SIG-M5 (cell line): ENCODE results near the gene ARL17B.
"Not testable (repeated sequence)": the region's sequence is repeated elsewhere in the genome, so short reads cannot be mapped to it uniquely, and the experiment has no call there.

Source experiments
- DNase-seq: peaks from one replicate; lab custom pipeline; 2025; lab: John Stamatoyannopoulos, UW

The ARL17B gene

DNA sequence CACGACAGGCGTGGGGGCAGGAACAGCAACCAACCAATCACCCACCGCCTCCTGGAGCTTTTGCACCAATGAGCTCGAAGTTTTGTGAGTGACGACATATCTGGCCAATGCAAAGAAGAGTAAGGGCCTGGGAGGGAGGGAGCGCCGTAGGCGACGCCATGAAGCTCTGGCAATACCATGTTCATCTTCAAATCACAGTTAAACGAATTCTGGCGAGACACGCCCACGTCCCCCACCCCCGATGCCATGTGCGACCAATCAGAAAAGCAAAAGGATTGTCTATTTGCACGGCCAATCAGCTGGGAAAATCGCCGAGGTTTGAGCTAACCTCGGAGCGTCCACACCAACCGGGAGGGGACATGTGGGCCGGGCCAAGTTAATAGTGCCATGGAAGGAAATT lies at the start of gene ARL17B:
ARL17B (minus strand) TSS at position 12 of the 400 bp plus-strand sequence. CDS start 3,369 bp downstream, outside the sequence.
- DNase-seq, result not testable (repeated sequence)

DNA sequence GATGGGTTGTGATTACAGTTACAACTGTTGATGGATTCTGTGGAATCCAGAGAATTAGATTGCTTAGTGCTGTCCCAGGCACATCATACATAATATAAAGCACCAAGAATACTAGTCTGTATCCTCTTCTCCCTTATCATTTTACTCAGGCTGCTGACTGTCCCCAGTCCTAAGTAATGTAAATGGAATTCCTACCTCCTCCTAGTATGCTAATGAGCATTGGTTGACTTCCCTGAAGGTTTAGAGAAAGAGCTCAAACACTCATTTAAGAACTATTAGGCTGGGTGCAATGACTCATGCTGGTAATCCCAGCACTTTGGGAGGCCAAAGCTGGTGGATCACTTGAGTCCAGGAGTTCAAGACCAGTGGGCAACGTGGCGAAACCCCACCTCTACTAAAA lies 48.3 kb upstream of the ARL17B start:
- not testable (repeated sequence) for DNase-seq

DNA sequence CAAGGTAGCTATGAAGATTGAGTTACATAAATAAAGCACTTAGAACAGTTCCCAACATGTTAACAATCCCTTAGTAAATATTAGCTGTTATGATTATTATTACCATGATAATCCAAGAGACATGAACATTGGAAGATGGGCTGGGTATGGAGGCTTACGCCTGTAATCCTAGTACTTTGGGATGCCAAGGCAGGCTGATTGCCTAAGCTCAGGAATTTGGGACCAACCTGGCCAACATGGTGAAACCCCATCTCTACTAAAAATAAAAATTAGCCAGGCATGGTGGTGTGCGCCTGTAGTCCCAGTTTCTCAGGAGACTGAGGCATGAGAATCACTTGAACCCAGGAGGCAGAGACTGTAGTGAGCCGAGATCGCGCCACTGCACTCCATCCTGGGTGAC lies 45.6 kb upstream of the ARL17B start:
- DNase-seq, result not testable (repeated sequence)

DNA sequence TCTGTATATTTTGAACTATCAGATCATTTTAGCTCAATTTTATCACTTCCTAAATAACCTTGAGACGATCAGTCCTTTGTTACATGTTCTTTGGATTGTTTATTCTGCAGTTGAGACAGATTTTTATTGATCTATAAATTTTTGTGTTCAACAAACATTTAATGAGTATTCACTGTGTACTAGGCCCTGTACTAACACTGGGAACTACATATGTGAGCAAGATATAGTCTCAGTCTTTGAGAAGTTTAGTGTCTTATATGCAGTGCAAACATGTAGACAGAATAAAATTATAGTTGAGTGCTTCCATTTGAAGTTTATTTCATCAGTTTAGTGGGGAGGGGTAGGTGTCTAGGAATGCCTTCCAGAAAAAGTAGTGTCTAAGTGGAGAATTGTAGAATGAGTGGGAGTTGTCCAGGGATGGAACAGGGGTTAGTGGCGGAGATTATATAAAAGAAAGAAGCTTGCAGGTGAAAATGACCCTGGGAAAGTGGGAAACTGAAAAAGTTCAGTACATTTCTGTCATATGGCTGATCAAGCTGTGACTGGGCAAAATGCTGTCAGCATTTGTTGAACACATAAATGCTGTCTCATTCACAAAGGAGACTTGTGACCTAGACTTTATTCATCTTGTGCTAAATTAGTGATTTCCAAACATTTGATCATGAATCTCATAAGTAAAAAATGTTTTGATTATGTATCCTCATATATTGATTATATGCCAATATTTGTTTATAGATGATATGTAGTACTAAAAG lies 39.6 kb upstream of the ARL17B start:
- DNase-seq, result not testable (repeated sequence)

DNA sequence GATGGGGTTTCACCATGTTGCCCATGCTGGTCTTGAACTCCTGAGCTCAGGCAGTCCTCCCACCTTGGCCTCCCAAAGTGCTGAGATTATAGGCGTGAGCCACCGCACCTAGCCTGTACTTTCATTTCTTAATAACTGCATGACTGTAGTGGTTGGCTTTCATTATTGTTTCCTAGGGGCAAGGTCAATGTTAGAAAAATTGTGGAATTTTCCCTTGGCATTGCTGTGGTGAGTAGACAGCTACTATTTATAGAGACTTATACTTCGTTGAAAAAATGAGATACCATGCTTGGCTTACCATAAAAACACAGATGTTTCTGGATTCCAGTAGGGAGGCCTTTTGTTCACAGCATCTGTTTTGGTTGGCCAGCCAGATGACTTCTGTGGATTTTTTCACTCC lies 39.0 kb upstream of the ARL17B start:
- DNase-seq, result not testable (repeated sequence)

DNA sequence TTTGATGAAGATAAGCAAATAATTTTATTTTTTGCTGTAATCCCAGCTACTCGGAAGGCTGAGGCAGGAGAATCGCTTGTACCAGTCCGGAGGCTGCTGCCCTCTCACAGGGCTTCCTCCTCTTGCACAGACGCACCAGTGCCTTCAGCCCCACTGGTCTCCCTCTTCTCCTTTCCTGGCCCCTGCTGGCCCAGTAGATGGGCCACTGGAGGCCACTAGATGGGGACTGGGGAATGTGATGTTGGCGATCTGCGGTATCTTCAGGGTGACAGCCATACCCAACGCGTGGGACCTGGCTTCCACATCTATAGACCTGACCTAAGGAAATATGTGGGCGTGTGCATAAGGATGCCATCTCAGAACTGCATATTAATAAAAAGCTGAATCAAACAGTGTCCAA lies 38.4 kb upstream of the ARL17B start:
- DNase-seq, result not testable (repeated sequence)

DNA sequence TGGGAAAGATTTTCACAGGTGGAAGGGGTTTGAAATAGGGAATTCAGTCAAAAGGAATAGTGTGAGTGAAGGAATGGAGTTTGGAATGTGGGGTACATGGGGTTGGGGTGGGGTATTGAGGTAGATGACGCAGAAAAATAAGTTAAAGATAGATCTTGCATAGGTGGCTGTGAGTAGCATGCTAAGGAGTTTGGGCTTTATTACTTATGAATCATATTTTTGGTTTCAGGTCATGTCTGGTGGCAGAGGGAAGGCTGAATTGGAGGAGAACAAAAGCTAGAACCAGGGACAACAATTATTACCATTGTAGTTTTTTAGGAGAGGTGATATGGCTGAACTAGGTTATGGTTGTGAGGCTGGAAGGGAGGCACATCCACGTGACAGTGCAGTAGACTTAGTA lies 34.7 kb upstream of the ARL17B start:
- not testable (repeated sequence) for DNase-seq

DNA sequence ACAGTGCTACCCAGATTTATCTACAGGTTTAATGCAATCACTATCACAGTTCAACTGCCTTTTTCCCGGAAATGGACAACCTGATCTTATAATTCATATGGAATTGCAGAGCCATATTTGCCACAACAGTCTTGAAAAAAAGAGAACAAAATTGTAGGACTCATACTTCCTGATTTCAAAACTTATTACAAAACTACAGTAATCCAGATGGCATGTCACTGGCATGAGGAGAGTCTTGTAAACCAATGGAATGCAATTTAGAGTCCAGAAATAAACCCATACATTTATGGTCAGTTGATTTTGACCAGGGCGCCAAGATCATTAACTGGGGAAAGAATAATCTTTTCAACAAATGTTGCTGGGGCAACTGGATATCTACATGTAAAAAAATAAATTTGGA lies 32.1 kb upstream of the ARL17B start:
- DNase-seq, result not testable (repeated sequence)

DNA sequence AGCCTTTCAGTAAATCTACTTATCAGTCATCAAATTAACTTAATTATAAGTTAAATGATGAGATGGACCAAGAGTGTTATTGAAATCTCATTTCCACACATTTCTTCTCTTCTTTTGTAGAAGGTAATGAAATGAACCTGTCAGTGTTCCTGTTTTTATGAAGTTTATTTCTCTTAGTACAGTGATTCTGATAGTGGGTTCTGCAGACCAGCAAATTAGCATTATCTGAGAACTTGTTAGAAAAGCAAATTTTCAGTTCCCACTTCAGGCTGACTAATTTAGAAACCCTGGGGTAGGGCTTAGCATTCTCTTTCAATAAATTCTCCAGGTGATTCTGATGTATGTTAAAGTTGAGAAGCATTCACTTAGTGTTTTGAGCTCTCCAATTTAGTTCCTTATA lies 23.9 kb upstream of the ARL17B start:
- DNase-seq, result not testable (repeated sequence)

DNA sequence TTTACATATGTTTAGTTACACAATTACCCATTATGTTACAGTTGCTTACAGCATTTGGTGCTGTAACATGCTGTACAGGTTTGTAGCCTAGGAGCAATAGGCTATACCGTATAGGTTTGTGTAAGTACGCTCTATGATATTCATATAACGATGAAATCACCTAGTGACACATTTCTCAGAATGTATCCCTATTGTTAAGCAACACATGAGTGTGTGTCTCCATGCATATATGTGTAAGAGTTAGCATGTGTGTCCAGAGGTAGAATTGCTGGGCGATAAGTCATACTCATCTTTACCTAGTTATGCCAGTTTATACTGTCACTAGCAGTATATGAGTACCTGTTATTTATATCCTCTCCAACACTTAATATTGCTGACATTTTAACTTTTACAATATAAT lies 21.6 kb upstream of the ARL17B start:
- not testable (repeated sequence) for DNase-seq

DNA sequence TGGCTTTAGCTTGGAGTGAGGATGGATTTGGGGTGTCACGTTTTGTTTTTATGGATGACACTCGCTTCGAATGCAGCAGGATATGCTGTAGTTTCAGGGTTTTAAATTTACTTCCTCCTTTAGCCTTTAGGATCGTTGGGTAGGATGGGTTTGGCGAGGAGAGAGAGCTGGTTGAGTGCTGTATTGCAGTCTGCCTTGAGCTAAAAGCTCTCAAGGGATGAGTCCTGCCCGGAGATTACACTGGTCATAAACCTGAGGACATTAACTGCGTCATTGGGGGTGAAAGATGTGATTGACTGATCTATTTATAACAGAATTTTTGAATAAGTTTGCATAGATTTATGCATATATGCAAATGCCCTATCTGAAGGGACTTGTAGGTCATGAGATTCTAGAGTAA lies 11.9 kb upstream of the ARL17B start:
- not testable (repeated sequence) for DNase-seq

DNA sequence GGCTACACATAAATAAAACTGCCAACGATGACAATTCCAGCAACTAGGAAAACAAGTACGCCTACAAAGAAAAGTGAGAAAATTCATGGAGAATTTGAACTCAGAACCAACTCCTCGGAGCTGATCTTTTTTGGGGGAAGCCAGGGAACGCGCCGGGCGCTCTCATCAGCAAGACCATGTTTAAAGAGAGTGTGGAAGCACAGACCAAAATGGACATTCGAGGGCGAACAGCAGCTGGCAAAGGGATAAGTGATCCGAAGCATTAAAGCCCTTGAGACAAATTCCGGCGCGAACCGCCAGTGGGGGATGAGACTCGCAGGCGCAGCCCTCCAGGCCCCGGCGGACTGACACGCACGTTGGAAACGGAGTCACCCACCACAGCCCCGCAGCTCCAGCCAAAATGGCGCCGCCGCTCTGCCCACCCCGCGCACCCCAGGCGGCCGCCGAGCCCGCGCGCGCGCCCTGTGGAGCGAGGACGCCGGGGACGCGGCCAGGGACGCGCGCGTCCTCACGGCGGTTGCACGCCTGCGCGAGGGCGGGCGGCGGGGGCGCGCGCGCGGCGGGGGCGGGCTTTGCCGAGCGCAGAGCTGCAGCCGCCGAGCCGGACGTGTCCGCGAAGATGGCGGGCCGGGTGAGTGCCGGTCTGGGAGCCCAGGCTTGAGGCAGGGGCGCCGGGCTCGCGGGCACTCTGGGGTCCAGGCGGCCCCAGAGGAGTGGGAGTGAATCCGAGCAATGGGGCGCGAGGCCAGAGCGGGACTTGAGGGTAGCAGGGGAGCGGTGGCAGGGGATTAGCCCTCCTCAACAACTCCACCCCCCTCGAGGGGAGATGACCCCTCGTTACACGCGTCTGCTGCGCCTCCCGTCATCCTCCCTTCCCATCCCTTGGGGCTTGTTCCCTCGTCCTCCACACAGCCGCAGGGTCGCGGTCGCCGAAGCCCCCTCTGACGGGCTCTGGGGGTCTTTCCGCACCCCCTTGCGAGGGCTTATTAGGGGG lies 11.0 kb upstream of the ARL17B start:
- not testable (repeated sequence) for DNase-seq

DNA sequence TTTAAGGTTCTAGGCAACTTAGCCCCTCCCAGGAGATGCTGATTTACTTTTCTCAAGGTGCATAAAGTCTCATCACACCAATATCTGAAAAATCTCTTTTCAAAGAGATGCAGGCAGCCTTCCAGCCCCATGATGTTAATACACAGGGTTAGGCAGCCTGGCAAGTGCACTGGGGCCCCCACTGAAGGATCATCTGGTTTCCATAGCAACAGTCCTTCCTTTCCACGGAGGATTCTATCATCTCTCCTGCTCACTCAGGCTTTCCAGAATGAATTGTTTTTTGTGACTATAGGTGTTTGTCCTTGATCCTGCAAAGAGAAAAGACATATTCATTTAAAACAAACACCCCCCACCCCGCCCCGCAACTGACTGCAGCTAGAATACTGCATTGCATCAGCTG lies 6.0 kb upstream of the ARL17B start:
- DNase-seq, result not testable (repeated sequence)

DNA sequence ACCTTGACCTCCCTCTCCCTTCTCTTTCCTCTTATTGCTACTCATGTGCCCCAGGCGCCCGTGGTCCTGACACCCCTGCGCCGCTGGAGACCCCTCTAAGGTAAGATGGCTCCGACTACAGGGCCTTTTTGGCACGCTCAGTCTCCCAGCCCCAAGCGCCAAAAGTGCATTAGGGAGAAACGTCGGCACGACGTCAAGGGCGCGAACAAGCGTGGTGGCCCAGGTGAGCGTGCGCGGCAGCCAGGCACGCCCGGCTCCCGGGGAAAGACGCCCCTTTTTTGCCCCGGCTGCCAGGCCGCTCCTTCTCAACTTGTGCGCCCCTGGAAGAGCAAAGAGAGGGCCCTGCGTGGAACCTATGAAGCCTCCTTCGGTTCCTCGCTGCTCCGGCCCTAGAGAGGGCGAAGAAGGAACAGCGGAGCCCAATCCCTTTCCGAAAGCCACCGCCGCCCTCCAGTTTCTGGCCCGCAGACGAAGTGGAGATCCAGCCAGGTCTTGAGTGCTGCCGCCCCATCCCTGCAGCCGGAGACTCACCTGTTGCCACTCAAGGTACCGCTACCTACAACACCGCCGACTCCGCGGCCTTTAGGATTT lies 326 bp downstream of the ARL17B start:
- not testable (repeated sequence) for DNase-seq

DNA sequence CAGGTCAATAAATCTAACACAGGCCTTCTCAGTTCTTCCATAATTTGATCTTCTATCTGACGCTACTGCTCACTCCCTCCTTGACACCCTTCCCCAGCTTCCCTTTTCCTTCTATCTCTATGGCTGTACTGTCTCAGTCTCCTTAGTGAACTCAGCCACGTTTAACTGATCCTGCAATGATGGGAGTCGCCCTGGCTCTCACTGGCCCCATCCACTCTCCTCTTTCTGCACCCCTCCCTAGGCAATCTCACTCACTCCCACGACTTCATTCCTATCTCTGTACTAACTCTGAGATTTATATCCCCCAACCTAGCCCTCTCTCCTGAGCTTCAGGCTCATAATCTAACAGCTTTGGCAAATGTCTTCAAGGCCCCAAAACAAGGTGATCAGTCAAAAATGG lies 7.7 kb downstream of the ARL17B start:
- not testable (repeated sequence) for DNase-seq

DNA sequence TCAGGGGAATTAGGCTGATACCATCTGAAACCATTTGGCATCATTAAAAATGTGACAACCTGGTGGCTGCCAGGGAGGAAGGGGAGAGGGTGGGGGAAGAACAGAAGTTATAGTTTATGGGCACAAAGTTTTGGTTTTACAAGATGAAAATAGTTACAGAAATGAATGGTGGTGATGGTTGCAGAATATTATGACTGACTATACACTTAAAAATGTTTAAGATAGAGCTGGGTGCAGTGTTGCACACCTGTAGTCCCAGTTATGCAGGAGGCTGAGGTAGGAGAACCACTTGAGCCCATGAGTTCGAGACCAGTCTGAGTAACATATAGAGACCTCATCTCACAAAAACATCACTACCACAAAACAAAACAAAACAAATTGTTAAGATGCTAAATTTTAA lies 12.5 kb downstream of the ARL17B start:
- not testable (repeated sequence) for DNase-seq

DNA sequence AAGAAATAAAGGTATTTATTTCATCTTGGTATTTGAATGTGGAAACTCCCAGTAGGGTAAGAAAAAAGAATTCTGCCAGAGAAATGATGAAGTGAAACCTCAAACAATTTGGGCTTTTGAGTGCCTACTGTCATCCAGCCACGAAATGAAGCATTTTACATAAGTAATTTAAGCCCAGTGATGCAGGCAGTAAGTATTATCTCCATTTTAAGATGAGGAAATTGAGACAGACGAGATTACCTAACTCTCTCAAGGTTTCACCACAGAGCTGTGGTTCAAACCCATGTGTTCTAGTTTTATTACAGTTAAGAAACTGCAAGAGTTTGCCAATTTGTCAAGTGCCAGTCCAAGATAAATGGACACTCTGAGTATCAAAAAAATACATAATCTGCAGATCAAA lies 13.2 kb downstream of the ARL17B start:
- DNase-seq, result not testable (repeated sequence)

DNA sequence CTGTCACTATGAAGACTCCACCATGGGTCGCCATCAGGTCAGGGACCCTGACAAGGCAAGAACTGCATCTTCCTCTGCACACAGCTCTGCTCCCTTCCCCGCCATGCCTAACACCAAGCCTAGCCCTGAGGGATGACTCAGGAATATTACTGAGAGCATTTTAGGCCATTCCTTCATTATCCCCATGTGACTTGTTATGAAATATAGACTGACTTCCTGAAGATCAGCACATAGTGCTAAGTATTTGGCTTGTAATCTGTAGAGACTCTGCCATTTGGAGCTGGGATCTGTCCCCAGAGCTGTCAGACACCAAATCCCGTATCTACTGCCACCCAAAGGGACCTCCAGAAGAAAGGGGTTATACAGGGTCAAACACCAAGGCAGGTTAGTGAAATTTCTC lies 19.4 kb downstream of the ARL17B start:
- not testable (repeated sequence) for DNase-seq

DNA sequence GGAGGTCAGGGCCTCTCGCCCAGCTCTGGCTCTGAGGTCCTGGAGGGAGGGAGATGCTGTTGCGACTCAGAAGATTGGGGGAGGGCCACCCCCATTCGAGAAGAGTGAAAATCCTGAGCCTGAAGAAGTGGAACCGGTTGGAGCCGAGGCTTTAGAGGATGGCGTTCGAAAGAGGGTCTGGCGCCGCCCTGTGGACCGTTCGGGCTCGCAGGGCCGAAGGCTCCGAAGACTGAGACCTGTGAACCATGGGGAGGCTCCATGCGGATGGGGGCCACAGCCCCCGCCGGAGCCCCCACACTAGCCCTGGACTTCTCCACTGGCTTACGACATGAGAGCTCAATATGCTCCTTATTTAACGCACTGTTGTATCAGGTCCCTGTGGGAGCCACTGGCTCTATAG lies 20.3 kb downstream of the ARL17B start:
- not testable (repeated sequence) for DNase-seq

DNA sequence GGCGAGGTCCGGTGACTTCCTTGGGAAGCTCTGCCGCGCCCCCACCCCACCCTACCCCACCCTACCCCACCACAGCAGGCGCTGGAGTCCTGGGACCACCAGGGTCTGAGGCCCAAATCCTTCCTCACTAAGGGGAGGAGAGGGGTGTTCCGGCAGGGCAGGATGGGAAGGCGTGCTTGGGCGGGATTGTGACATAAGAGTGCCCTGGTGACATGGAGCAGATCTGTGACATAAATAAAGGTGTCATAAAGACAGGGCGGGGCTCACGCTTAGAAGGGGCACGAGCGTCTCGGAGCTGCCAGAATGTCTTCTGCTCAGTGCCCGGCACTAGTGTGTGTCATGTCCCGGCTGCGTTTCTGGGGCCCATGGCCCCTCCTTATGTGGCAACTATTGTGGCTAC lies 66.7 kb downstream of the ARL17B start, which contains the start of gene LRRC37A:
LRRC37A (plus strand) TSS at position 301 of the 400 bp plus-strand sequence; CDS start at position 304, 3 bp downstream.
- not testable (repeated sequence) for DNase-seq

DNA sequence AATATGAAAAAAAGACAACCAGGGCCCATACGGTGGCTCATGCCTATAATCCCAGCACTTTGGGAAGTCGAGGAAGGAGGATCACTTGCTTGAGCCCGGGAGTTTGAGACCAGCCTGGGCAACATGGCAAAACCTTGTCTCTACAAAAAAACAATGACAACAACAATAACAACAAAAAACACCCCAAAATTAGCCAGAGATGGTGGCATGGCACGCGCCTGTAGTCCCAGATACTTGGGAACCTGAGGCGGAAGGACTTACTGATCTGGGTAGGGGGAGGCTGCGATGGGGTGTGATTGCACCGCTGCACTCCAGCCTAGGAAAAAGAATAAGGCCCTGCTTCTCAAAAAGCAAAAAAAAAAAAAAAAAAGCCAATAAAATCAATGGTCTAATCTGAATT lies 69.9 kb downstream of the ARL17B start:
- DNase-seq, result not testable (repeated sequence)

DNA sequence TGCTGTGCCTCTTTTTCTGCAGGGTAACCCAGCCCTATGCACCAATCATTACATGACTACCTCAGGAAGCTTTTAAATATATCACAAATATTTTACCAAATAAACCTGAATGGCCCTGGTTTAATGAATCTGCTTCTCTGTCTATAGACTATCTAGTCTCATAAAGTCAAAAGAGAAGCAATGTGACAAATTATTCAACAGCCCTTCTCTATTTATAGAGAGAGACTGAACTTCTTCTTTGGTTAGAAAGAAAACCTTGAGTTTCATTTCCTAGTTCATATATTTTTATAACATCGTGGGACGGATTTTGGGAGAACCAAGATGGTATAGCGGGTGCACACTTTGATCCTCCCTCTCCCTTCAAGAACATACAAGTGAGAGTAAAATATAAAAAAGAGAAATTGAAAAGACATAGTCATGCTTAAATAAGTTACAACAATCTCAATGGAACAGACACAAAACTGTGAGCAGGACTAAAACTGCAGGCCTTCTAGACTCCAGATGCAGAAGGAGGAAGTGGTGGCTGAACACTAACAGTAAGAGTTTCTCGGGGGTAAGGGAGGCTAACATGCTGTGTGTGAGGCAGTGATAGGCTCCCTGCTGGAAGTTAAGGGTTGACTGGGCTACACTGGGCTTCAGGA lies 70.5 kb downstream of the ARL17B start:
- DNase-seq, result peak; percentile 74
